ENCODE measurements around the gene ARMCX2. TPM values are rescaled to one million over a fixed set of nuclear protein-coding genes. Genes with fewer than 3 reads are reported as not detected.

Gene ARMCX2
- total and polyA plus RNA-seq, 2 experiments from 2014 or later: 13.3 to 64.5 TPM

DNA sequence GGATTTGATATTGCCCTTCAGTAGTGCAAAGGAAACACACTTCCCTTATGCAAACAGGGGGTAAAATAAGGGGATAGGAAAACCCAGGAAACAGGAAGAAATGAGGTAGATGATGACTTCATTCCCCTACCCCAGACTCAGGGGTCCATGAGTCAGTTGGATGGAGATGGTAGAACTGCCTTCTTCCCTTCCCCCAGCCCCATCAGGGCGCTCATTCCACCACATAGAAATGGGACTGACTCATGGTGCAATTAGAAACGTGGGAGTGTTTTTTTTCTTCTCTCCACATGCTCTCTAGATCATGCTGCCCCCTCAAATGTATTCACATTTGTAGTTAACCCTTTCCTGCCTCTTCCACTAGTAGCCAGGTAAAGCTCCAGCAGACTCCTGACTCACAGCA lies 23.1 kb upstream of the ARMCX2 start:
- DNase-seq (ENCODE audit: low spot score): no peak
- H3K27me3 ChIP-seq: no peaks in the 10 kb centered on the region
- H3K9me2 ChIP-seq (replicated peaks; ENCODE audit: insufficient read depth): no peaks in the 10 kb centered on the region
- H3K4me1 ChIP-seq (ENCODE audit: insufficient read depth): no peaks in the 10 kb centered on the region
- H3K9me3 ChIP-seq (ENCODE audit: low read depth): no peaks in the 10 kb centered on the region
- no peaks in the 10 kb centered on the region for H4K20me1 ChIP-seq (ENCODE audit: insufficient read depth, poor library complexity, severe bottlenecking)
- H3K27ac ChIP-seq: no peak overlapping the region
- no peak overlapping the region for H2AFZ ChIP-seq
- H3K79me2 ChIP-seq: no peaks in the 10 kb centered on the region
- H3K4me2 ChIP-seq: no peak overlapping the region
- no peak for TF ChIP-seq EZH2 (IDR thresholded peaks at IDR 0.05; ENCODE audit: borderline replicate concordance)
- TF ChIP-seq, protein P1, sequence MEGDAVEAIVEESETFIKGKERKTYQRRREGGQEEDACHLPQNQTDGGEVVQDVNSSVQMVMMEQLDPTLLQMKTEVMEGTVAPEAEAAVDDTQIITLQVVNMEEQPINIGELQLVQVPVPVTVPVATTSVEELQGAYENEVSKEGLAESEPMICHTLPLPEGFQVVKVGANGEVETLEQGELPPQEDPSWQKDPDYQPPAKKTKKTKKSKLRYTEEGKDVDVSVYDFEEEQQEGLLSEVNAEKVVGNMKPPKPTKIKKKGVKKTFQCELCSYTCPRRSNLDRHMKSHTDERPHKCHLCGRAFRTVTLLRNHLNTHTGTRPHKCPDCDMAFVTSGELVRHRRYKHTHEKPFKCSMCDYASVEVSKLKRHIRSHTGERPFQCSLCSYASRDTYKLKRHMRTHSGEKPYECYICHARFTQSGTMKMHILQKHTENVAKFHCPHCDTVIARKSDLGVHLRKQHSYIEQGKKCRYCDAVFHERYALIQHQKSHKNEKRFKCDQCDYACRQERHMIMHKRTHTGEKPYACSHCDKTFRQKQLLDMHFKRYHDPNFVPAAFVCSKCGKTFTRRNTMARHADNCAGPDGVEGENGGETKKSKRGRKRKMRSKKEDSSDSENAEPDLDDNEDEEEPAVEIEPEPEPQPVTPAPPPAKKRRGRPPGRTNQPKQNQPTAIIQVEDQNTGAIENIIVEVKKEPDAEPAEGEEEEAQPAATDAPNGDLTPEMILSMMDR (IDR thresholded peaks at IDR 0.05; ENCODE audit: poor library complexity): no peak
- no peak for TF ChIP-seq EZH2phosphoT487 (IDR thresholded peaks at IDR 0.05; ENCODE audit: low read depth, severe bottlenecking, unreplicated experiment)
- no peak overlapping the region for H3K4me3 ChIP-seq
- no peaks in the 10 kb centered on the region for H3K36me3 ChIP-seq (replicated peaks; ENCODE audit: insufficient read depth, low read depth)
- WGBS (ENCODE audit: low lambda C conversion rate, missing lambda C conversion rate): 36% methylated on average over 2 of the region's 2 CpGs

DNA sequence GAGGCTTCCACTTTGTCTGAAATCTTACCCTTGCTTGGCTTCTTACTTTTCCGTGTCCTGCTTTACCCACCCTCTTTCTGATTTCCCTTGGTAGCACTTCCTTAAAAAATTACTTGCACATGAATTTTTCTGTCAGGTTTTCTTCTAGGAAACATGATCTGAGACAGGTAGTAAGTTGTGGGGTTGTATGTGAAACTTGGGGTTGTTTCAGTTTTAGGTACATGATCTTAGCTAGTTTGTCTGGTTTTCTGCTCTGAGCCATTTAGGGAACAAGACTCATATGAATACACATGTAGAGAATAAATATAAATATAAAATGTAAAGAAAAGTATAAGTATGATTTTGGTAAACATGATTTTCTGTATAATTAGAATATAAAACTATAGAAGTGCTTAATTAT lies 17.4 kb upstream of the ARMCX2 start:
- Histone ChIP-seq H3K4me3 (no peak overlapping the region), H2AFZ (no peak overlapping the region), H3K4me2 (no peak overlapping the region), H3K9me3 (ENCODE audit: low read depth) (no peaks in the 10 kb centered on the region), H3K27me3 (no peaks in the 10 kb centered on the region), H3K9me2 (replicated peaks; ENCODE audit: insufficient read depth) (no peaks in the 10 kb centered on the region), H3K79me2 (no peaks in the 10 kb centered on the region), H3K27ac (no peak overlapping the region), H3K4me1 (ENCODE audit: insufficient read depth) (no peaks in the 10 kb centered on the region), H4K20me1 (ENCODE audit: insufficient read depth, poor library complexity, severe bottlenecking) (no peaks in the 10 kb centered on the region), H3K36me3 (replicated peaks; ENCODE audit: insufficient read depth, low read depth) (no peaks in the 10 kb centered on the region)
- WGBS (ENCODE audit: low lambda C conversion rate, missing lambda C conversion rate): 58% methylated on average over 1 of the region's 1 CpG
- no peak for TF ChIP-seq EZH2 (IDR thresholded peaks at IDR 0.05; ENCODE audit: borderline replicate concordance)
- TF ChIP-seq EZH2phosphoT487 (IDR thresholded peaks at IDR 0.05; ENCODE audit: low read depth, severe bottlenecking, unreplicated experiment): no peak
- TF ChIP-seq, protein P1 (IDR thresholded peaks at IDR 0.05; ENCODE audit: poor library complexity): no peak
- DNase-seq (ENCODE audit: low spot score): no peak

DNA sequence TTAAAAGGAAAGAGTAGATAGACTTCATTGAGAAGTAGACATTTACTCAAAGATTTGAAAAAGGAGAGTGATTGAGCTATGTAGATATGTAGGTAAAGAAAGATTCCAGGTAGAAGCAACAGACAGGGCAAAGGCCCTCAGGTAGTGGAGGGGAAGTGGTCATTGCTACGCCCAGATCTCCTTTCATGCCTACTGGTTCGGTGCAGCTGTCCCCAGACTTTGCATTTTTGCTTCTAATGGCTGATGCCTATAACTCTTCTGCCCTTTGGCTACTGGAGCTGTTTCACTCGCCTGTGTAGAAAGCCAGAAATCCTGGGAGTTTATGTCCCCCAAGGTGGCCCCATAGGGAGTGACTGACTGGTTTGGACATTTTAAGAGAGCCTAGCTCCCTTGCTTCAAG lies 16.9 kb upstream of the ARMCX2 start:
- H3K4me3 ChIP-seq: no peak overlapping the region
- H2AFZ ChIP-seq: no peak overlapping the region
- H3K9me2 ChIP-seq (replicated peaks; ENCODE audit: insufficient read depth): no peaks in the 10 kb centered on the region
- no peaks in the 10 kb centered on the region for H3K4me1 ChIP-seq (ENCODE audit: insufficient read depth)
- H3K9me3 ChIP-seq (ENCODE audit: low read depth): no peaks in the 10 kb centered on the region
- TF ChIP-seq EZH2phosphoT487 (IDR thresholded peaks at IDR 0.05; ENCODE audit: low read depth, severe bottlenecking, unreplicated experiment): no peak
- no peak for TF ChIP-seq EZH2 (IDR thresholded peaks at IDR 0.05; ENCODE audit: borderline replicate concordance)
- TF ChIP-seq, protein P1 (IDR thresholded peaks at IDR 0.05; ENCODE audit: poor library complexity): no peak
- no peaks in the 10 kb centered on the region for H3K79me2 ChIP-seq
- no peak overlapping the region for H3K4me2 ChIP-seq
- no peak for DNase-seq (ENCODE audit: low spot score)
- WGBS (ENCODE audit: low lambda C conversion rate, missing lambda C conversion rate): 43% methylated on average over 3 of the region's 3 CpGs
- no peak overlapping the region for H3K27ac ChIP-seq
- no peaks in the 10 kb centered on the region for H3K27me3 ChIP-seq
- no peaks in the 10 kb centered on the region for H4K20me1 ChIP-seq (ENCODE audit: insufficient read depth, poor library complexity, severe bottlenecking)
- no peaks in the 10 kb centered on the region for H3K36me3 ChIP-seq (replicated peaks; ENCODE audit: insufficient read depth, low read depth)

DNA sequence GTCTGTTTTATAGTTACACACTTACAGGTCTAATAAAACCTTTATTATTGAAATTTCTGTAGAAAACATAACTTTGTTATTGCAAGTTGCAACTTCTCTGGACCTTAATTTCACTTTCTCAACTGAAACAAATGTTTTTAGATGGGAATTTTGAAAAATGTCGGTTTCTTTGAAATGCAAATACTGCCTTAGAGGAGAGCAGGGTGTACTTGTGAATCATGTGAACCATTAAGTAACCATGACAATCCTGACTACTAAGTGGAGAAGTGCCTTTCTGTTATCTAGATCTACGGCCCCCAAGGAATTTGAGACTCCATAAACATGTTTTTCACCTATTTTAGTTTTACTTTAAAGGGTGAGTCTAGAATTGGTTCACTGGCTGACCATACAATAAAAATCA lies 8.5 kb upstream of the ARMCX2 start:
- no peaks in the 10 kb centered on the region for H3K36me3 ChIP-seq (replicated peaks; ENCODE audit: insufficient read depth, low read depth)
- no peaks in the 10 kb centered on the region for H4K20me1 ChIP-seq (ENCODE audit: insufficient read depth, poor library complexity, severe bottlenecking)
- H3K4me3 ChIP-seq: no peak overlapping the region
- H3K79me2 ChIP-seq: no peaks in the 10 kb centered on the region
- H2AFZ ChIP-seq: no peak overlapping the region
- H3K4me1 ChIP-seq (ENCODE audit: insufficient read depth): no peaks in the 10 kb centered on the region
- DNase-seq (ENCODE audit: low spot score): no peak
- TF ChIP-seq EZH2 (IDR thresholded peaks at IDR 0.05; ENCODE audit: borderline replicate concordance): no peak
- no peak for TF ChIP-seq EZH2phosphoT487 (IDR thresholded peaks at IDR 0.05; ENCODE audit: low read depth, severe bottlenecking, unreplicated experiment)
- TF ChIP-seq, protein P1 (IDR thresholded peaks at IDR 0.05; ENCODE audit: poor library complexity): no peak
- H3K9me3 ChIP-seq (ENCODE audit: low read depth): no peaks in the 10 kb centered on the region
- no peak overlapping the region for H3K27ac ChIP-seq
- H3K4me2 ChIP-seq: no peak overlapping the region
- no peaks in the 10 kb centered on the region for H3K9me2 ChIP-seq (replicated peaks; ENCODE audit: insufficient read depth)
- WGBS (ENCODE audit: low lambda C conversion rate, missing lambda C conversion rate): 28% methylated on average over 2 of the region's 2 CpGs
- H3K27me3 ChIP-seq: no peaks in the 10 kb centered on the region

Measured in hepatocyte (in vitro differentiated cells).